ENCODE results near the gene OSBPL7. TPM values are rescaled to one million over a fixed set of nuclear protein-coding genes. Genes with fewer than 3 reads are reported as not detected.

The OSBPL7 gene
- total and polyA plus RNA-seq, 2 of the 13 experiments (the other 11 are each of a cell fraction or from before 2014, with no cell fraction given): 4.7 to 6.6 TPM

- TF ChIP-seq ZNF761 (CRISPR knock-in tag; conservative IDR thresholded peaks at IDR 0.05) (no peak), SALL1 (CRISPR knock-in tag; IDR thresholded peaks at IDR 0.05) (peak; percentile 93), SRSF4 (IDR thresholded peaks at IDR 0.05; ENCODE audit: low read depth, low read length, poor library complexity, severe bottlenecking) (no peak), ZFAT (CRISPR knock-in tag; conservative IDR thresholded peaks at IDR 0.05) (no peak), ETV6 (CRISPR knock-in tag; conservative IDR thresholded peaks at IDR 0.05) (peak; percentile 38; the same call in 1 of the 2 replicates), TFAP4 (IDR thresholded peaks at IDR 0.05; ENCODE audit: borderline replicate concordance, low read depth) (no peak; the same call in 1 of the 2 replicates), SRY (CRISPR knock-in tag; IDR thresholded peaks at IDR 0.05) (peak; percentile 81), DNMT1 (CRISPR knock-in tag; IDR thresholded peaks at IDR 0.05) (peak; percentile 86; the same call in 1 of the 2 replicates), ZNF17 (CRISPR knock-in tag; IDR thresholded peaks at IDR 0.05) (no peak), PLSCR1 (CRISPR knock-in tag; IDR thresholded peaks at IDR 0.05; ENCODE audit: borderline replicate concordance) (no peak), ZNF343 (CRISPR knock-in tag; IDR thresholded peaks at IDR 0.05) (no peak; the same call in 1 of the 2 replicates), SP5 (CRISPR knock-in tag; IDR thresholded peaks at IDR 0.05; ENCODE audit: borderline replicate concordance, low read depth) (peak; percentile 41; the same call in 1 of the 2 replicates), TRIM24 (CRISPR knock-in tag; IDR thresholded peaks at IDR 0.05) (no peak), MTA3 (CRISPR knock-in tag; IDR thresholded peaks at IDR 0.05) (no peak), POGK (CRISPR knock-in tag; conservative IDR thresholded peaks at IDR 0.05) (peak; percentile 58; the same call in 1 of the 2 replicates), YEATS4 (CRISPR knock-in tag; IDR thresholded peaks at IDR 0.05; ENCODE audit: borderline replicate concordance) (peak; percentile 75), BHLHE40 (IDR thresholded peaks at IDR 0.05; ENCODE audit: low read length) (peak; percentile 12; the same call in 1 of the 2 replicates), ZBTB1 (CRISPR knock-in tag; IDR thresholded peaks at IDR 0.05; ENCODE audit: borderline replicate concordance) (no peak), PRMT3 (CRISPR knock-in tag; IDR thresholded peaks at IDR 0.05; ENCODE audit: borderline replicate concordance, low read depth) (no peak), ZNF446 (CRISPR knock-in tag; IDR thresholded peaks at IDR 0.05) (no peak), ADNP (CRISPR knock-in tag; IDR thresholded peaks at IDR 0.05) (no peak), ATF2 (CRISPR knock-in tag; IDR thresholded peaks at IDR 0.05) (peak; percentile 72), ZNF276 (CRISPR knock-in tag; IDR thresholded peaks at IDR 0.05; ENCODE audit: low read depth) (0 out of 2 replicates have a peak, but pooled peaks have one; percentile 11)
Measured at GRCh38 chr17:47831003-47831933, 9.7 kb upstream of the OSBPL7 start, which contains the start of the genes LRRC46 and MRPL10 (continued).

All from HepG2 (cell line).